Stimulated activated CD8-positive, alpha-beta memory T cell treated with anti-CD3 and anti-CD28 coated beads, Interleukin-4, amount 100 ng/mL, for 24 hours (primary cell): ENCODE measurements around the gene RTF1.

Experiments used
- DNase-seq: peaks from one replicate; pipeline ENCODE4 v3.0.0-alpha.2; 2020; ENCODE audit warnings: low read depth

RTF1 gene

DNA sequence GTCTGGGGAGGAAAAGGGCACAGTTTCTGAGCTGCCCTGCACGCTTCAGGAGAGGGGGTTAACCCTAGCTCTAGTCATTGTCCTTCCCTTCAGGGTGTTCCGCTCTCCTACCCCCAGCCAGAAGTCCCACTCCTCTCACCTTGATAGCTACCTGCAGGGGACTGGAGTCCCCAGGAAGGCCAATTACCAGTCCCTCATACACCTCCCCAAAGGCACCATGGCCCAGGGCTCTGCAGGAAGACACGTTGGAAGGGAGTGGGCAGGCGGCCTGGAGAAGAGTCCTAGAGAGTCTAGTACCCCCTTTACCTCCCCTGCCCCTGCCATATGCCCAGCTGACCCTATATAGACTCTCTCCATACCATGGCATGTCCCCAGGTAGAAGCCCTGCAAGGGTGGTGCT is 88.9 kb downstream of the RTF1 start:
- DNase-seq, result no peak

DNA sequence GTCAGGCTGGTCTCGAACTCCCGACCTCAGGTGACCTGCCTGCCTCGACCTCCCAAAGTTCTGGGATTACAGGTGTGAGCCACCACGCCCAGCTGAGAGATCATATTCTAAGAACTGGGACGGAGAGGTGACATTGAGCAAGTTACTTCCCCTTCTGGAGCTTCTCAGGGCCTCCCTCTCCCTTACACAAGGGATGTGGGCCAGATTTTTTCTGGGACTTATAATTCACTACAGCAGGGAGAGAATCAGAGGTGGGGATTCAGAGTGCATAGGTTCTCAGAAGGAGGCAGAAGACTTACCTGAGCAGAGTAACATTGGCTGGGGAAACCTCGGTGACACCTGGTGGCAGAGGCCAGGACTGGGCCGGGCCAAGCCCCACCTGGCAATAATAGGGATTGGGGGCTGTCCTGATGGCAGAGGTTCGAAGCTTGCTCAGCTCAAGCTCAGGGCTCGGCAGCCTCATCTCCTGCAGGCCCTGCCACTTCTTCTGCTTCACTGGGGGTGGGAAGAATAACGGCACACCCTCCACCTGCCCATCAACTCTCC is 90.0 kb downstream of the RTF1 start:
- DNase-seq, result no peak

DNA sequence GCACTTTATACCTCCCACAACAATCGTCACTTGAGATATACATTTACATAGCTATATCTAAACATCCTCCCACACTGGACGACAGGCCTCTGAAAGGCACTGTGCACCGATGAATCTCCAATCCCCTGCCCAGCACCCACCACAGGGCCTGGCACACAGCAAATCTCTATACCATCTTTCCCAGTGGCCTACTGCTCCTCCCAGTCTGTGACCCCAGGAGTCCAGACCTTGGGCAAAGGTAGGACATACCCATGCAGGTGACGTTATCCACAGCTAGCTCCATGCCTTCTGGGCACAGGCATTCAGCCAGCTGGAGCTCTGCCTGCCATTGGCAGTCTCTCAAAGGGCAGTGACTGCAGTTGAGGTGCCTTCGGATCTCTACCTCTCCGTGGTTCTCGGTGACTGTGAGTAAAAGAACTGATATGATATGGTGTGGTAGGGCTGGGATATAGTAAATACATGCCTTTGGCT is 91.0 kb downstream of the RTF1 start:
- no peak for DNase-seq

DNA sequence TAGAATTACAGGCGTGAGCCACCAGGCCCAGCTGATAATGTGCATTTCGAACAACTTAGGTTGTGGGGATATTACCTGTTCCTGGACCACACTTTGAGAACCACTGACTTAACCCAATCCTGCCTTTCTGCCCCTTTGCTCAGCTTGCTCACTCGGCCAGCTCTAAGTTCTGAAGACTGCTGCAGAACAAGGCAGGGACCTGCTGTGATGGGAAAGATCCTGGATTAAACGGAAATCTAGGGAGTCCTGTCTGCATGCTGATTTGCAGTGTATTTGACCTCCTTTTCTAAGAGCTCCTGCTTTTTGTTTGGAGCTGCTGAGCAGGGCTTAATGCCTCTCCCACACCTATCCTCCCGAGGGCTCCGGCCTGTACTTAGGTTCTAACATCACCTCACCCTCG is 93.8 kb downstream of the RTF1 start:
- no peak for DNase-seq

DNA sequence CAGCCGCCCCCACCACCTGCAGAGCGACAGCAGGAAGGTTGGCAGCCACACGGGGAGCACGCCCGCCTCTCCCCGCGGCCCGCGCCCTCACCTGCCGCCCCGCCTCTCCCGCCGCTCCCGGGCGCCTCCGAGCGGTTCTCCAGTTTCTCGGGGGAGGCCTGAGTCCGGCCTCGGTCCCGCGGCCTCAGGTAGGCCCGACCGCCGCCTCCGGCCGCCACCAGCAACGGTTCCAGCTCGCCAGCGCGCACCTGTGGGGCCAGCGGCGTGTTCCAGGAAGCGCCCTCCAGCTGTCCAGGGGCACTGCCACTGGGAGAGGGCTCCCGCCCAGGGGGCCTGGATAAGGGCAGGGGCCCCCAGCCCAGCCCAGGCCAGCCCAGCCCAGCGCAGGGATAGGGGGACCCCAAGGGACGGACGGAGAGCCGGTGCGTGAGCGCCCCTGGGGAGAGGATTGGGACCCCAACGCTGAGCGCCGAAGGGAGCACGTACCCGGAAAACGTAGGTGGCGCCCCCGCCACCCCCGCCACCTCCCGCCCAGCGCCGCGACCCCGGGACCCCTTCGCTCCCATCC is 94.5 kb downstream of the RTF1 start:
- no peak for DNase-seq

DNA sequence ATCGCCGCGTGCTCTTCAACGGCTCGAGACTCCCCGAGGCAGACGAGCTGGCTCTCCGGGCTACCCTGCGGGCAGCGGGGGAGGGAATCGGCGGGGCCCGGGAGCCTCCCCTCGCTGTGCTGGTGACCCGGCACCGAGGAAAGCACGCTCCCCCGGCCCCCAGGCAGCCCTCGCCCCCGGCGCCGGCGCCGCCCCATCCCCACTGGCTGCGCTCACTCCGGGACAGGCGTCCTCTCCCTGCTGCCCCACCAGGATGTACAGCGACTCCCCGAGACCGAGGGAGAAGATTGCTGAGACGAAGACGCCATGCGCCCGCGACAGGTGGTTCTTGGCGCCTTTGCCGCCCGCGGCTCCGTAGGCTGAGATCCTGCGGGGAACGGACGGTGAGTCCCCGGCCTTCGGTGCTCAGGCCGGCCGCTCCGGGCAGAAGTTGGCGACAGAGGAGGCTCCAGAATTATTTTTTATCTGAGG is 95.0 kb downstream of the RTF1 start:
- no peak for DNase-seq

DNA sequence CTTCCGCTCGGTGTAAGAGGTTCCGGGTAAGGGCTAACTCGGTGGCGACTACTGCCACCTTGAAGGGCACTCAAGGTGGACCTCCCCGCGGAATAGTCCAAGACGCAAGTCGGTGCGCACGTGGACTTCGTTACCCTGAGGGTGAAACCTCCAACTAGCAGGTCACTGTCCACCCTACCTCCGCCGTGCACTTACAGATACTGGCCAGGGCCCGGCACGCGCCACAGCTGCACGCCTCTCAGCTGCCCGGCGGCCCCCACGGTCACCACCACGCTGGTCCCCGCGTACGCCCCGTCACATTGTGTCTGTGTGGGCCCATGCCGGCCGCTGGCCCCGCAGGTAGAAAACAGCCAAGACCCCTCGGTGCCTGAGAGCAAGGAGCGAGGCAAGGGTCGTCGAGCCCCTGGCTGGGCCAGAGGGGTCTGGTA is 95.6 kb downstream of the RTF1 start:
- DNase-seq, result no peak

DNA sequence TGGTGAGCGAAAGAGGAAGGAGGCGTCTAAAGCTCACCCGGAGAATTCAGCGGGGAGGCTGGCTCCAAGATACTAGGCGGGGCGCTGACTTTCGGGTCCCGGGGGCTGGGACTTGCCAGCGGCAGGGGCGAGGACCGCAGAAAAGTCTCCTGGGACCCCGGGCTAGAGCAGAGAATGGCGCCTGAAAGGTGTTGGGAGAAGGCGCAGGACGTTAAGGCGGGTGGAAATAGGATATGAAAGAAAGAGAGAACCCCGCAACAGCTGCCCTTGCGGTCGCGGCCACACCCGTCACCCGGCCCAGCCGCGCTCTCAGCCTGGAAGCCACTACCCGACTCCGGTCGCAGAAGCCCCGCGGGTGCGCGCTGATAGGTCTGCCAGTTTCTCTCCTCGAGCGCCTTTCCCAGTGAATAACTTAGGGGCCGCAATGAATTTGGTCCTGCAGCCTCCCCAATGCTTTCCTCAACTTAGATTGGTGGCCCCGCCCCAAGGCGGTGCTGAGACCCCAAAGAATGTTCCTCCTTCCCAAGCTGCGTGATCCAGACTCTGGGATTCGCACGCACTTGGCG is 96.1 kb downstream of the RTF1 start:
- DNase-seq, result no peak

DNA sequence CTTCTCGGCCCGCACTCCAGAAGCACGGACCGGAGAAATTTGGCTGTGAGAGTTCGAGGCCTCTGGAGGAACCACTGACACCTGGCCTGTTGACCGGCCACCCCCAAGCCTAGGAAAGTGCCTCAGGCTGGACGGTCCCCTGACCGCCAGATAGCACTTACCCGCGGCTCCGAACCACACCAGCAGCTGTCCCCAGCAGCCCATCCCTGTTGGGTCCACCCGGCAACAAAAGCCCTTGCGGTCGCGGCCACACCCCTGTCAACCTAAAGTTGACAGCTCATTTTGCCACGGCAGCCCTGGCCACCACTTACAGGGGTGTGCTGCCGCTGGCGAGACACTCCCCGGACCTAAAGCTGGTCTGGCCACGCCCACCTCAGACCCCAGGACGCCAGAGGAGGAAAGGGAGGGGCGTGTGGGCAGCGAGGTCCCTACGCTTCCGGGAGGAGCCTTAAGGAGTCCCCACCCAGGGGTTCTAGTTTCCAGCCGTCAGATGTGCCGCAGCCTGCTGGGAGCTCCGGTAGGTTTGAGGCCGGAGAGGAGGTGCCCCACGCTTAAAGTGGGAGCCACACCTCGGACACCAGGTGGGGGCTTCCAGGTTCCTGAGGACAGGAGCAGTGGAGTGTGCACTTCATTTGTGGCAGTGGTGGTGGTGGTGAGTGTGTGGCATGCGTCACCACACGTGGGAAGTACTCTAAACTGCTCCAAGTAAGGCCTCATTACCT is 96.8 kb downstream of the RTF1 start, which contains the start of gene LTK:
TSS of gene LTK (minus strand) at position 322 of the 722 bp plus-strand sequence. CDS start at position 204, 118 bp downstream.
- DNase-seq, result no peak

DNA sequence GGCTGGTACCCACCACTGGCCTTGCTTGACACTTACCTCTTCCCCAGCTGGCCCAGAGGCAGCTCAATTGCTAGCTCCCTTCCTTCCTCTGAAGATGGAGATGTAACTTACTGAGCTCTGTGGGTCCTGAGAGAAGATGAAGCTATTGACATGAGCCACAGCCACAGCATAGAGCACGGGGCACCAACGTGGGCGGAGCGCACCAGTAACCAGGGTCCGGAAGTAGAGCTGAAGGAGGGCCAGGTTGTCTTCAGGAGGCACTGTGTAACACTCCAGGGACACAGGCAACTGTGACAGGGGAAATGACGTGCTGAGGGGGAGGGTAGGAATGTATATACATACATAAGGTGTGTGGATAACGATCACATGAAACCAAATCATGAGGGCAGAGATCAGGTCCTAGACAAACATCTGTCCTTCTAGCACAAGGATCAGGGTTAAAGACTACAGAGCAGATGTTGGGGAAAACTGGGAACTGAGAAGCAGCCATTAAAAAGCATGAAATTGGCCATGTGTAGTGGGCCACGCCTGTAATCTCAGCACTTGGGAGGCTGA is 101.1 kb downstream of the RTF1 start:
- no peak for DNase-seq

DNA sequence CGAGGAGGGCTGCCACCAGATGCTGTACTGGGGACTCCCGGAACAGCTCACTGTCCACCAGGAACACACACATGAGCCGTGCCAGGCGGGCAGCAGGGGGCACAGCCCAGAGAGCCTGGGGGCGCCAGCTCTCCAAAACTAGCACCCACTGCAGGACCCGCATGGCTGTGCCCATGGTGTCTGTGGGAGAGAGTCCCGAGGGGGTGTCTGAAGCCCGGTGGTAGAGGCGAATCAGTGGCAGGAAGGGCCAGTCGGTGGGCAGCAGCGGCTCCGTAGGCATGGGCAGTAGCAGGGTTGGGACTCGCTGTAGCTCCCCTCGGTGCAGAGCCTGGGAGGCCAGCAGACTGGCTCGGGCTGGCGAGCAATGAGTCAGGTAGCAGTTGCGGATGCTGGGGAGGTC is 103.7 kb downstream of the RTF1 start:
- no peak for DNase-seq

DNA sequence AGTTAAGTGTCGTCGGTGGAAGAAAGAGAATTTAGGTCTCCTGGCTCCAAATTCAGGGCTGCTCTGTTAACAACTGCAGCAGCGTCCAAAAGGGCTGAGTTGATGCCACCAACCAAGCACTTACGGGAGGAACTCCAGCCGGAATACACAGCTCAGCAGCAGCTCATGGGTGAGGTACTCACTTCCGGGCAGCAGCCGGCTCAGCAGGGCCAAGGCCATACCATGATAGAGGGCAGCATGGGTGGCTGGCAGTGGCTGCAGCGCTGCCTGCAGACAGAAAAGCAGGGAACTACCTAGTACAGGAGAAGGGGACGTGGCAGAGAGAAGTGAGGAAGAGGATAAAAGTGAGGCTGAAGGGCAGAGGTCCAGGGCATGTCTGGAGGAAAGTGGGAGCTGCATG is 104.7 kb downstream of the RTF1 start:
- no peak for DNase-seq

DNA sequence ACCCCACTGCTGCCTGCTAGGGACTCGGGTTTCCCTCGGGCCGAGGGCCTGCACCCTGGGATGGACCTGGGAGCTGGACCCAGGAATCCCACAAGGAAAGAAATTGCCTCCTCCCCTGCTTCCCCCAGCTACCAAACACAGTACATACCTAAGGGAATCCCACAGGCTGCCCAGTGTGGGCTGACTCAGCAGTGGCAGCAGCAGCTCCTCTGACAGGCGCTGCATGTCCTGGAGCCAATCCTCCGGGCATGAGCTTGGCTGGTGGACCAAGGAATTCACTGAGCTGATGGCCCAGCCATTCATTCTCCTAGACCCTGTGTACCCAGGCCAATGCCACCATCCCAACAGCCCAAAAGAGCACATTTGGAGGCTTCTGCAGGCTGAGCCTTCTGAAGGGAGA is 106.2 kb downstream of the RTF1 start:
- DNase-seq, result no peak

DNA sequence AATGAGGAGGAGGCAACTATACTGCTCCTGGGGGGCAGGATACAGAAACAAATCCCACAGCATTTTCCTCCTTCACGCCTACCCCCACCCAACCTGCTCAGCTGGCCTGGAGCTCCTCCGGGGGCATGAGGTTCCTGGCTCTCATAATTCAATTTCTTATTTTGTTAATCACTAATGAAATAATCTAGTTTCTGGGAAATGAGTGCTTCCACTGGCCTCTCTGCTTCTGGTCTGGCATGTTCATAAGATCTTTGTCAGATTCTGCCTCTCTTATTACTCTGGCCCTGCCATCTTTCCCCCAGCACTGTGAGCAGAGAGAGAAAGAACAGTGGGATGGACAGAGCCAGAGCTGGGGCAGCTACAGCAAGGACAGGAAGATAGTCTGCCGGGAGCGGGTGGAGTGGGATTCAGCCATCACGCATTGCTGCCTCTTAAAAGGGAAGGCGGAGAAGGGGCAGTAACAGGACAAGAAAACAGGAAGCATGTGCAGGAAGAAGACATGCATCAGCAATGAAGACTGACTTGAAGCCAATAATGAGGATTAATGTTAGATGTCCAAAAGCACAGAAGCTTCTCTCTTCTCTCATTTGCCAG is 113.6 kb downstream of the RTF1 start:
- no peak for DNase-seq
